Activated CD8-positive, alpha-beta T cell treated with anti-CD3 and anti-CD28 coated beads for 36 hours (primary cell): ENCODE data around the gene COL18A1. TPM values are rescaled to one million over a fixed set of nuclear protein-coding genes. Genes with fewer than 3 reads are reported as not detected.

ENCODE experiments used
- ATAC-seq: fragments of 200-7000 bp; cut with Tn5 transposase; one replicate; pipeline ENCODE4 v1.10.0; 2021; ENCODE audit warnings: mild to moderate bottlenecking, moderate library complexity
- CTCF ChIA-PET: fragments of 350-600 bp; sonication (Branson Sonifier 250); formaldehyde crosslinking; loops from one replicate; lab custom pipeline; 2021; ENCODE audit warnings: antibody characterized with exemption; lab: Charles Lee
- POLR2A ChIA-PET: fragments of 350-600 bp; sonication (Branson Sonifier 250); formaldehyde crosslinking; loops from one replicate; lab custom pipeline; 2021; ENCODE audit warnings: antibody characterized with exemption; lab: Charles Lee
- DNase-seq: peaks from one replicate; pipeline ENCODE4 v3.0.0-alpha.2; 2020
- H3K27ac Mint-ChIP-seq: one replicate; pipeline ENCODE4 v1.8.0; 2021; ENCODE audit warnings: mild to moderate bottlenecking, mixed read lengths
- H3K27me3 Mint-ChIP-seq: one replicate; pipeline ENCODE4 v1.8.0; 2021; ENCODE audit warnings: mixed read lengths
- H3K36me3 Mint-ChIP-seq: one replicate; pipeline ENCODE4 v1.8.0; 2021; ENCODE audit warnings: low read depth, mixed read lengths
- H3K4me1 Mint-ChIP-seq: one replicate; pipeline ENCODE4 v1.8.0; 2021; ENCODE audit warnings: low read depth, mixed read lengths
- H3K4me3 Mint-ChIP-seq: one replicate; pipeline ENCODE4 v1.8.0; 2021; ENCODE audit warnings: mild to moderate bottlenecking, moderate library complexity, mixed read lengths
- H3K9me3 Mint-ChIP-seq: one replicate; pipeline ENCODE4 v1.8.0; 2021; ENCODE audit warnings: mixed read lengths
- CTCF ChIP-seq: fragments of 200-600 bp; IDR thresholded peaks from one replicate; pipeline ENCODE4 v1.8.0; 2022; ENCODE audit warnings: antibody characterized with exemption, mild to moderate bottlenecking
- intact Hi-C: fragments of 100-400 bp; cut with micrococcal nuclease; formaldehyde crosslinking; loops from one replicate; pipeline ENCODE4 v1.10.0; 2022
- total RNA-seq, 2 experiments: library from RNA; stranded (reverse); gene quantifications; one replicate each; pipeline ENCODE4 v1.2.3, GENCODE V29; 2021

COL18A1 gene
- total RNA-seq, 2 experiments from 2014 or later: 9.4 to 9.7 TPM

- intact Hi-C loops: no loop called here
- TF ChIP-seq CTCF: no peak
- no peak for DNase-seq
- Mint-ChIP-seq H3K27ac (no peak overlapping the region), H3K4me3 (no peak overlapping the region), H3K9me3 (no peaks in the 10 kb centered on the region), H3K27me3 (no peaks in the 10 kb centered on the region), H3K4me1 (peaks cover 27% of the 10 kb centered on the region), H3K36me3 (peaks cover 31% of the 10 kb centered on the region)
- CTCF ChIA-PET: no interaction called here
- ATAC-seq: no peak
- POLR2A ChIA-PET: interaction anchor here (0.9 to 1.2 kb wide), 2 partner anchors 12 to 16 kb away, joined by 3 read pairs; no protein-coding TSS in a partner anchor
Measured at GRCh38 chr21:45538381-45539045, 133.5 kb downstream of the COL18A1 start.

- Mint-ChIP-seq H3K4me3 (peak overlapping the region; percentile 84), H3K9me3 (no peaks in the 10 kb centered on the region), H3K36me3 (peaks cover 31% of the 10 kb centered on the region), H3K4me1 (peaks cover 28% of the 10 kb centered on the region), H3K27ac (no peak overlapping the region), H3K27me3 (no peaks in the 10 kb centered on the region)
- CTCF ChIA-PET: no interaction called here
- ATAC-seq: no peak
- TF ChIP-seq CTCF: no peak
- intact Hi-C loops: no loop called here
- POLR2A ChIA-PET: interaction anchor here (0.9 kb wide), 2 partner anchors 13 to 17 kb away, joined by 3 read pairs; no protein-coding TSS in a partner anchor
- DNase-seq: no peak
Measured at GRCh38 chr21:45539046-45539795, 134.3 kb downstream of the COL18A1 start.

- H3K4me3 Mint-ChIP-seq: peak overlapping the region; percentile 84
- peak overlapping the region; percentile 83 for H3K27ac Mint-ChIP-seq
- ChIA-PET CTCF (no interaction called here), POLR2A (interaction anchor here (0.6 to 0.9 kb wide), 2 partner anchors 18 to 35 kb away, joined by 3 read pairs; no protein-coding TSS in a partner anchor)
- intact Hi-C loops: no loop called here
- ATAC-seq (no peak), DNase-seq (no peak)
- peaks cover 28% of the 10 kb centered on the region for H3K4me1 Mint-ChIP-seq
- no peaks in the 10 kb centered on the region for H3K27me3 Mint-ChIP-seq
- H3K9me3 Mint-ChIP-seq: no peaks in the 10 kb centered on the region
- peaks cover 29% of the 10 kb centered on the region for H3K36me3 Mint-ChIP-seq
- no peak for TF ChIP-seq CTCF
Measured at GRCh38 chr21:45539796-45540600, 135.0 kb downstream of the COL18A1 start.

GRCh38 chr21:45540601-45540970, 135.6 kb downstream of the COL18A1 start:
- CTCF ChIA-PET: no interaction called here
- peak overlapping the region; percentile 83 for H3K27ac Mint-ChIP-seq
- intact Hi-C loops: no loop called here
- peaks cover 28% of the 10 kb centered on the region for H3K4me1 Mint-ChIP-seq
- H3K36me3 Mint-ChIP-seq: peaks cover 28% of the 10 kb centered on the region
- no peaks in the 10 kb centered on the region for H3K9me3 Mint-ChIP-seq
- peak overlapping the region; percentile 84 for H3K4me3 Mint-ChIP-seq
- no peaks in the 10 kb centered on the region for H3K27me3 Mint-ChIP-seq
- POLR2A ChIA-PET: interaction anchor here (1.2 kb wide), 1 partner anchor 24 kb away, joined by 5 read pairs; no protein-coding TSS in a partner anchor
- DNase-seq (no peak), ATAC-seq (no peak)
- no peak for TF ChIP-seq CTCF
